ENCODE results near the gene KIF26A. TPM values are rescaled to one million over a fixed set of nuclear protein-coding genes. Genes with fewer than 3 reads are reported as not detected.
A peak's percentile ranks its signal among the peaks of the same experiment; 100 is the strongest.

KIF26A gene
- total and polyA plus RNA-seq, 8 donors, result 3.6 to 13.2 (median 7.1) TPM

DNA sequence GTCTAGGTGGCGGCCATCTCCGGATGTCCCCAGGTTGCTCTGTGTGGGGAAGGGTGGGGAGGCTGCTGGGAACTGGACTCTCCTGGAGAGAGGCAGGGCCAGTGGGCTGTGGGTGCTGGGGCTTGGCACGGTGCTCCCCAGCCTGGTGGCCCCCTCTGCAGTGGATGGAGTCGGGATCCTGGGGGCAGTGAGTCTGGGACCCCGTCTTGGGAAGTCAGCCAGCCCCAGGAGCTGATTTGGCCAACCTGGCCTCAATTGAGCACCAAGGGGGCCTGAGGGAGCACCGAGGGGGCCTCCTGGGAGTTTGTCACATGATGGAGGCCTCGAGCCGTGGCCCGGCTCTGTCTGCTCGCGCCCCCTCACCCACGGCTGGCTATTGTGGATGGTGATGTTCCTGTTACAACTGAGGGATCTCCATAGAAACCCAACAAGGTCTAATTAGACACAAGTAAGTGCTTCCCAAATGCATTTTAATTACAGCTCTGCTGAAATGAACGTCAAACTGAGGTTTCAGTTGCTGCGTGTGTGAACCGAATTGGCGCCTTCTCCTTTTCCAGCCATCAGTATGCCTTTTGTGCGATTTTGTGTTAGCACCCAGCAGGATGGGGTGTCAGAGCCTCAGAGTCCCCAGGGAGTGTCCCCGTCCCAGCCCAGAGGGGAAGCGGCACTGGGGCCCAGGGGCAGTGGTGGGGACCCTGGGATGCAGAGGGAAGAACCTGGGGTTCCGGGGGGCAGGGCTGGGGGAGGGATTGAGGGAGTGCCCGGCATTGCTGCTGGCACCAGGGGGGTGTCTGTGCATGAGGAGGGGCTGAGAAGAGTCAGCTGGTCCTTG, 71.8 kb downstream of the KIF26A start:
- FAIRE-seq, result no peak
- H3K27ac ChIP-seq, result no peak overlapping the region

DNA sequence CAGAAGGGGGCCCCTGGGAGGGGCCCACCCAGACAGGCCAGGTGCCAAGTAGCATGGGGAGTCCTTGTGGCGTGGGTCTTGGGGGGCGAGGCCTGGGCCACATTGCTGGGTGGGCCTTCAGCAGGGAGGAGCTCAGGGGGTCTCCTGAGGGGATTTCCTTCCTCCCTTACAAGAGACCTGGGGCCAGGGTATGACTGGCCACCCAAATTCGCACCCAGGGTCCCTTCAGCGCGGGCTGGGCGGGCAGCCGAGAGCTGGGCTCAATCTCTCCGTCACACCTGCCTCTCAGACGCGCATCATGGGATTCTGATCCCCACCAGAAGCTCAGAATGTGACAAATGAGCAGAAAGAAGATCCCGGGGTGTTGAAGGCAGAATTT, 72.4 kb downstream of the KIF26A start:
- Histone ChIP-seq H3K4me3 (no peak overlapping the region), H3K9me3 (no peaks in the 10 kb centered on the region), H3K4me1 (no peaks in the 10 kb centered on the region), H3K36me3 (no peaks in the 10 kb centered on the region), H3K27ac (no peak overlapping the region), H3K27me3 (no peaks in the 10 kb centered on the region)
- WGBS, 2 donors, result 76 to 78% methylated on average over 11 of the region's 11 CpGs
- intact Hi-C loops (cut with DNase I), result no loop called here
- TF ChIP-seq, protein P1, sequence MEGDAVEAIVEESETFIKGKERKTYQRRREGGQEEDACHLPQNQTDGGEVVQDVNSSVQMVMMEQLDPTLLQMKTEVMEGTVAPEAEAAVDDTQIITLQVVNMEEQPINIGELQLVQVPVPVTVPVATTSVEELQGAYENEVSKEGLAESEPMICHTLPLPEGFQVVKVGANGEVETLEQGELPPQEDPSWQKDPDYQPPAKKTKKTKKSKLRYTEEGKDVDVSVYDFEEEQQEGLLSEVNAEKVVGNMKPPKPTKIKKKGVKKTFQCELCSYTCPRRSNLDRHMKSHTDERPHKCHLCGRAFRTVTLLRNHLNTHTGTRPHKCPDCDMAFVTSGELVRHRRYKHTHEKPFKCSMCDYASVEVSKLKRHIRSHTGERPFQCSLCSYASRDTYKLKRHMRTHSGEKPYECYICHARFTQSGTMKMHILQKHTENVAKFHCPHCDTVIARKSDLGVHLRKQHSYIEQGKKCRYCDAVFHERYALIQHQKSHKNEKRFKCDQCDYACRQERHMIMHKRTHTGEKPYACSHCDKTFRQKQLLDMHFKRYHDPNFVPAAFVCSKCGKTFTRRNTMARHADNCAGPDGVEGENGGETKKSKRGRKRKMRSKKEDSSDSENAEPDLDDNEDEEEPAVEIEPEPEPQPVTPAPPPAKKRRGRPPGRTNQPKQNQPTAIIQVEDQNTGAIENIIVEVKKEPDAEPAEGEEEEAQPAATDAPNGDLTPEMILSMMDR (IDR thresholded peaks at IDR 0.05), result no peak
- no peak for ATAC-seq
- peak in 1 of 6 donors; percentile 44 for DNase-seq
- FAIRE-seq, result no peak

More for the DNA sequence above, 71.8 kb downstream of the KIF26A start:
- TF ChIP-seq, protein P1 (IDR thresholded peaks at IDR 0.05), result no peak
- H3K9me3 ChIP-seq, result no peaks in the 10 kb centered on the region
- intact Hi-C loops (cut with DNase I), result no loop called here
- WGBS, 2 donors, result 60 to 79% methylated on average over 21 of the region's 21 CpGs
- H3K4me3 ChIP-seq, result no peak overlapping the region
- no peaks in the 10 kb centered on the region for H3K36me3 ChIP-seq
- H3K4me1 ChIP-seq, result no peaks in the 10 kb centered on the region
- ATAC-seq, result no peak
- peak in 1 of 6 donors; percentile 38 for DNase-seq
- no peaks in the 10 kb centered on the region for H3K27me3 ChIP-seq

DNA sequence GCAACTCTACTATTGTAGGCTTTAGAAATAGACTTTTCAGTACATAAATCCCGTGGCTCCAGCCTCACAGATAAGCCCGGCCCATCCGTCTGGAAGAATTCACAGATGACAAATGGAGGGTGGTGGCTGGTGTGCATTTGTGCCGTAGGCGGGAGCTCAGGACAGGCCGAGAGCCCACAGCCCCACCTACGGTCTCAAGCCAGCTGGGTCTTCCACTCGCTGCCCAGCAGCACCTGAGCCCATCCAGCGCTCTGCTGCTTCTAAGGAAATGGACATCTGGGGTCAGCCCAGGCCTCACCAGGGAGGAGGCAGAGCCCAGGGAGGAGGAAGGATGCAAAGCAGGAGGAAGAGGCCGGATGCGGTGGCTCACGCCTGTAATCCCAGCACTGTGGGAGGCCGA, 72.8 kb downstream of the KIF26A start:
- intact Hi-C loops (cut with DNase I), result no loop called here
- H3K36me3 ChIP-seq, result no peaks in the 10 kb centered on the region
- H3K9me3 ChIP-seq, result no peaks in the 10 kb centered on the region
- no peaks in the 10 kb centered on the region for H3K27me3 ChIP-seq
- no peak for ATAC-seq
- no peak for FAIRE-seq
- no peak for DNase-seq
- 66 to 82% methylated on average over 13 of the region's 13 CpGs for WGBS, 2 donors
- H3K4me3 ChIP-seq, result no peak overlapping the region
- no peak overlapping the region for H3K27ac ChIP-seq
- TF ChIP-seq, protein P1 (IDR thresholded peaks at IDR 0.05), result no peak
- H3K4me1 ChIP-seq, result no peaks in the 10 kb centered on the region

DNA sequence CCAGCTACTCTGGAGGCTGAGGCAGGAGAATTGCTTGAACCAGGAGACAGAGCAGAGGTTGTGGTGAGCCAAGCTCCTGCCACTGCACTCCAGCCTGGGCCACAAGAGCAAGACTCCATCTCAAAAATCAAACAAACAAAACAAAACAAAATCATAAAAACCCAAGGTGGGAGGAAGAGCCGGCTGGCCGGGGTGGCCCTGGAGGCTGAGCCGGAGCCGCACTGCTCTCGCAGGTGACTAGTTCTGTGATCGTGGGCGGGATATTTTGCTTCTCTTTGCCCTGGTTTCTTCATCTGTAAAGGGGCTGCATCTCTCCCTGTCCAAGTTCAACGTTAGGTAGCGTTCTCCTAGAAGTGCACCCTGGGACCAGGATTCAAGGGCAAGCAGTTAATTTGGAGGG, 73.4 kb downstream of the KIF26A start:
- no peaks in the 10 kb centered on the region for H3K4me1 ChIP-seq
- H3K27ac ChIP-seq, result no peak overlapping the region
- no peaks in the 10 kb centered on the region for H3K9me3 ChIP-seq
- TF ChIP-seq, protein P1 (IDR thresholded peaks at IDR 0.05), result no peak
- no peaks in the 10 kb centered on the region for H3K36me3 ChIP-seq
- no peak overlapping the region for H3K4me3 ChIP-seq
- intact Hi-C loops (cut with DNase I), result no loop called here
- no peak for DNase-seq
- ATAC-seq, result no peak
- H3K27me3 ChIP-seq, result no peaks in the 10 kb centered on the region
- no peak for FAIRE-seq
- WGBS, 2 donors, result 79 to 90% methylated on average over 9 of the region's 9 CpGs
